Activated T-cell treated with anti-CD3 and anti-CD28 coated beads, Interleukin-2, amount 50 U/mL, for 1 hour (primary cell): Measurements from ENCODE around the gene CFAP54.
A peak's percentile ranks its signal among the peaks of the same experiment; 100 is the strongest.

Source experiments
- DNase-seq: peaks from one replicate; pipeline ENCODE4 v3.0.0-alpha.2; 2020

The CFAP54 gene

GRCh38 chr12:96902076-96902475, 412.7 kb downstream of the CFAP54 start:
- no peak for DNase-seq

GRCh38 chr12:96906498-96906848, 417.1 kb downstream of the CFAP54 start:
- no peak for DNase-seq

- peak; percentile 84 for DNase-seq
These were observed 417.7 kb downstream of the CFAP54 start, which contains the start of gene NEDD1 for GRCh38 chr12:96906849-96907670. Gene NEDD1, plus strand, starts transcription at chr12:96907257. Its CDS starts 2,503 bp downstream, at chr12:96909760.

- DNase-seq = peak; percentile 31
These were observed 418.5 kb downstream of the CFAP54 start for GRCh38 chr12:96907671-96908422.

GRCh38 chr12:96908423-96908675, 419.0 kb downstream of the CFAP54 start:
- no peak for DNase-seq

- DNase-seq = no peak
These were observed 422.9 kb downstream of the CFAP54 start for GRCh38 chr12:96912261-96912660.

GRCh38 chr12:96912943-96913342, 423.6 kb downstream of the CFAP54 start:
- no peak for DNase-seq

- no peak for DNase-seq
These were observed 430.3 kb downstream of the CFAP54 start for GRCh38 chr12:96919510-96920210.
